CD8-positive, alpha-beta memory T cell (primary cell): ENCODE data around the gene LRBA. TPM values are rescaled to one million over a fixed set of nuclear protein-coding genes. Genes with fewer than 3 reads are reported as not detected.

Source experiments
- CTCF ChIA-PET: fragments of 350-600 bp; sonication (Branson Sonifier 250); formaldehyde crosslinking; loops from one replicate; lab custom pipeline; 2021; ENCODE audit warnings: antibody characterized with exemption; lab: Charles Lee
- POLR2A ChIA-PET: fragments of 350-600 bp; sonication (Branson Sonifier 250); formaldehyde crosslinking; loops from one replicate; lab custom pipeline; 2021; ENCODE audit warnings: antibody characterized with exemption; lab: Charles Lee
- DNase-seq, 5 donors: peaks; one replicate each; pipeline versions ENCODE4 v3.0.0 to v3.0.0-alpha.2; 2020 to 2022; ENCODE audit warnings: mixed read lengths in 1 of 5
- H3K27ac ChIP-seq: one replicate; pipeline ENCODE4 v1.7.0; 2013; ENCODE audit warnings: low read depth, mild to moderate bottlenecking, low read length, moderate library complexity
- H3K27me3 ChIP-seq: 2 replicates; pipeline ENCODE4 v1.7.0; 2013; ENCODE audit warnings: low read length, mild to moderate bottlenecking; ENCODE audit not compliant: insufficient read depth, poor library complexity, severe bottlenecking
- H3K36me3 ChIP-seq: 2 replicates; pipeline ENCODE4 v1.7.0; 2013; ENCODE audit warnings: mild to moderate bottlenecking, low read length, moderate library complexity; ENCODE audit not compliant: insufficient read depth
- H3K4me1 ChIP-seq: 2 replicates; pipeline ENCODE4 v1.7.0; 2013; ENCODE audit warnings: mild to moderate bottlenecking, low read length, moderate library complexity; ENCODE audit not compliant: insufficient read depth
- H3K4me3 ChIP-seq: 2 replicates; pipeline ENCODE4 v1.7.0; 2013; ENCODE audit warnings: mild to moderate bottlenecking, low read length
- H3K9me3 ChIP-seq: 2 replicates; pipeline ENCODE4 v1.7.0; 2013; ENCODE audit warnings: mild to moderate bottlenecking, low read length
- H3K27ac Mint-ChIP-seq, 8 donors: one replicate each; pipeline ENCODE4 v1.8.0; 2020 to 2021; ENCODE audit warnings: mixed read lengths in 8 of 8, mild to moderate bottlenecking in 6 of 8, inconsistent platforms in 3 of 8, moderate library complexity in 3 of 8
- H3K27me3 Mint-ChIP-seq, 2 donors: one replicate each; pipeline ENCODE4 v1.8.0; 2020 to 2021; ENCODE audit warnings: mixed read lengths in 2 of 2, mild to moderate bottlenecking in 1 of 2, moderate library complexity in 1 of 2
- H3K36me3 Mint-ChIP-seq, 3 donors: one replicate each; pipeline ENCODE4 v1.8.0; 2020 to 2021; ENCODE audit warnings: mixed read lengths in 3 of 3, inconsistent platforms in 1 of 3, mild to moderate bottlenecking in 1 of 3
- H3K4me1 Mint-ChIP-seq, 3 donors: one replicate each; pipeline ENCODE4 v1.8.0; 2020 to 2021; ENCODE audit warnings: mixed read lengths in 3 of 3, inconsistent platforms in 1 of 3, mild to moderate bottlenecking in 1 of 3
- H3K4me3 Mint-ChIP-seq, 7 donors: one replicate each; pipeline ENCODE4 v1.8.0; 2020 to 2021; ENCODE audit warnings: mixed read lengths in 7 of 7, mild to moderate bottlenecking in 6 of 7, moderate library complexity in 4 of 7, inconsistent platforms in 2 of 7
- H3K9me3 Mint-ChIP-seq, 5 donors: one replicate each; pipeline ENCODE4 v1.8.0; 2020 to 2022; ENCODE audit warnings: mixed read lengths in 5 of 5, mild to moderate bottlenecking in 3 of 5, moderate library complexity in 2 of 5, inconsistent platforms in 1 of 5
- polyA plus RNA-seq: library from polyadenylated mRNA; unstranded; fragments of 300-500 nt; fragmentation: Illumina TruSeq; gene quantifications from one replicate; pipeline ENCODE4 v1.2.3, GENCODE V29; 2021
- total RNA-seq, 2 experiments: library from RNA; stranded (reverse); gene quantifications; one replicate each; pipeline ENCODE4 v1.2.3, GENCODE V29; 2021

Gene LRBA
- total and polyA plus RNA-seq, 3 experiments from 2014 or later: 25.9 to 61.9 (median 56.4) TPM

- CTCF ChIA-PET: interaction anchor here (2.0 kb wide), 1 partner anchor 14 kb away, joined by 4 read pairs; no protein-coding TSS in a partner anchor
- Histone ChIP-seq H3K36me3 (peaks cover 5% of the 10 kb centered on the region), H3K9me3 (no peaks in the 10 kb centered on the region), H3K27me3 (no peaks in the 10 kb centered on the region), H3K27ac (no peak overlapping the region), H3K4me3 (no peak overlapping the region), H3K4me1 (no peaks in the 10 kb centered on the region)
- Mint-ChIP-seq H3K4me3 (no peak overlapping the region), H3K27ac (no peak overlapping the region), H3K9me3 (peaks cover 0 to 9% (median 7%) of the 10 kb centered on the region in 5 donors), H3K4me1 (peaks cover 0 to 1% (median 0%) of the 10 kb centered on the region in 3 donors), H3K27me3 (no peaks in the 10 kb centered on the region), H3K36me3 (peaks cover 54 to 93% (median 60%) of the 10 kb centered on the region in 3 donors)
- no peak for DNase-seq
- POLR2A ChIA-PET: no interaction called here
Measured at GRCh38 chr4:150280975-150281374, 734.1 kb downstream of the LRBA start.

GRCh38 chr4:150280081-150280895 lies 734.8 kb downstream of the LRBA start:
- peaks cover 5% of the 10 kb centered on the region for H3K36me3 ChIP-seq
- H3K27me3 ChIP-seq: no peaks in the 10 kb centered on the region
- Mint-ChIP-seq H3K36me3 (peaks cover 54 to 94% (median 67%) of the 10 kb centered on the region in 3 donors), H3K4me3 (no peak overlapping the region), H3K9me3 (peaks cover 0 to 9% (median 7%) of the 10 kb centered on the region in 5 donors), H3K4me1 (peaks cover 0 to 1% (median 0%) of the 10 kb centered on the region in 3 donors), H3K27ac (no peak overlapping the region), H3K27me3 (no peaks in the 10 kb centered on the region)
- no peak overlapping the region for H3K4me3 ChIP-seq
- ChIA-PET POLR2A (no interaction called here), CTCF (interaction anchor here (2.0 kb wide), 1 partner anchor 15 kb away, joined by 4 read pairs; no protein-coding TSS in a partner anchor)
- no peaks in the 10 kb centered on the region for H3K4me1 ChIP-seq
- no peaks in the 10 kb centered on the region for H3K9me3 ChIP-seq
- DNase-seq: no peak
- no peak overlapping the region for H3K27ac ChIP-seq

GRCh38 chr4:150278206-150278605 lies 736.9 kb downstream of the LRBA start:
- Histone ChIP-seq H3K36me3 (peaks cover 5% of the 10 kb centered on the region), H3K4me1 (no peaks in the 10 kb centered on the region), H3K27ac (no peak overlapping the region), H3K9me3 (no peaks in the 10 kb centered on the region), H3K27me3 (no peaks in the 10 kb centered on the region), H3K4me3 (no peak overlapping the region)
- Mint-ChIP-seq H3K36me3 (peaks cover 58 to 99% (median 87%) of the 10 kb centered on the region in 3 donors), H3K4me3 (no peak overlapping the region), H3K27ac (no peak overlapping the region), H3K4me1 (peaks cover 1 to 15% (median 8%) of the 10 kb centered on the region in 3 donors), H3K9me3 (peaks cover 0 to 9% (median 7%) of the 10 kb centered on the region in 5 donors), H3K27me3 (no peaks in the 10 kb centered on the region)
- POLR2A ChIA-PET: no interaction called here
- DNase-seq: no peak
- CTCF ChIA-PET: interaction anchor here (1.3 kb wide), 1 partner anchor 19 kb away, joined by 4 read pairs; no protein-coding TSS in a partner anchor

- no peaks in the 10 kb centered on the region for H3K27me3 ChIP-seq
- H3K27ac ChIP-seq: no peak overlapping the region
- Mint-ChIP-seq H3K27ac (no peak overlapping the region), H3K4me1 (peaks cover 1 to 4% (median 3%) of the 10 kb centered on the region in 3 donors), H3K36me3 (peaks cover 14 to 82% (median 38%) of the 10 kb centered on the region in 3 donors), H3K27me3 (no peaks in the 10 kb centered on the region), H3K9me3 (no peaks in the 10 kb centered on the region), H3K4me3 (no peak overlapping the region)
- H3K4me3 ChIP-seq: no peak overlapping the region
- H3K4me1 ChIP-seq: no peaks in the 10 kb centered on the region
- no peak for DNase-seq
- CTCF ChIA-PET: no interaction called here
- H3K9me3 ChIP-seq: no peaks in the 10 kb centered on the region
- no peaks in the 10 kb centered on the region for H3K36me3 ChIP-seq
- POLR2A ChIA-PET: no interaction called here
Measured at GRCh38 chr4:150268444-150268843, 746.6 kb downstream of the LRBA start.

GRCh38 chr4:150265806-150266205 lies 749.3 kb downstream of the LRBA start:
- H3K36me3 ChIP-seq: no peaks in the 10 kb centered on the region
- no peaks in the 10 kb centered on the region for H3K4me1 ChIP-seq
- Mint-ChIP-seq H3K9me3 (no peaks in the 10 kb centered on the region), H3K4me3 (no peak overlapping the region), H3K4me1 (peaks cover 0 to 4% (median 1%) of the 10 kb centered on the region in 3 donors), H3K27me3 (no peaks in the 10 kb centered on the region), H3K27ac (peak overlapping the region in 1 of 8 donors; percentile 34), H3K36me3 (peaks cover 10 to 74% (median 33%) of the 10 kb centered on the region in 3 donors)
- no peaks in the 10 kb centered on the region for H3K9me3 ChIP-seq
- H3K27ac ChIP-seq: no peak overlapping the region
- ChIA-PET POLR2A (no interaction called here), CTCF (no interaction called here)
- no peak for DNase-seq
- no peaks in the 10 kb centered on the region for H3K27me3 ChIP-seq
- no peak overlapping the region for H3K4me3 ChIP-seq

- H3K9me3 ChIP-seq: no peaks in the 10 kb centered on the region
- H3K4me3 ChIP-seq: no peak overlapping the region
- CTCF ChIA-PET: no interaction called here
- H3K27ac ChIP-seq: no peak overlapping the region
- peak overlapping the region in 1 of 8 donors; percentile 21 for H3K27ac Mint-ChIP-seq
- peaks cover 0 to 8% (median 1%) of the 10 kb centered on the region in 3 donors for H3K4me1 Mint-ChIP-seq
- no peaks in the 10 kb centered on the region for H3K27me3 ChIP-seq
- H3K36me3 Mint-ChIP-seq: peaks cover 2 to 69% (median 32%) of the 10 kb centered on the region in 3 donors
- DNase-seq: no peak
- H3K36me3 ChIP-seq: no peaks in the 10 kb centered on the region
- no peaks in the 10 kb centered on the region for H3K9me3 Mint-ChIP-seq
- no peak overlapping the region for H3K4me3 Mint-ChIP-seq
- H3K4me1 ChIP-seq: no peaks in the 10 kb centered on the region
- H3K27me3 Mint-ChIP-seq: no peaks in the 10 kb centered on the region
- POLR2A ChIA-PET: no interaction called here
Measured at GRCh38 chr4:150264595-150265161, 750.4 kb downstream of the LRBA start.

- POLR2A ChIA-PET: no interaction called here
- no peak for DNase-seq
- Mint-ChIP-seq H3K27me3 (no peaks in the 10 kb centered on the region), H3K36me3 (peaks cover 0 to 55% (median 26%) of the 10 kb centered on the region in 3 donors), H3K4me3 (no peak overlapping the region), H3K9me3 (no peaks in the 10 kb centered on the region), H3K4me1 (peaks cover 0 to 4% (median 0%) of the 10 kb centered on the region in 3 donors), H3K27ac (peak overlapping the region in 2 of 8 donors; percentile 7 to 33)
- Histone ChIP-seq H3K36me3 (no peaks in the 10 kb centered on the region), H3K9me3 (no peaks in the 10 kb centered on the region), H3K4me1 (no peaks in the 10 kb centered on the region), H3K27me3 (no peaks in the 10 kb centered on the region), H3K27ac (no peak overlapping the region), H3K4me3 (no peak overlapping the region)
- CTCF ChIA-PET: no interaction called here
Measured at GRCh38 chr4:150262611-150263010, 752.5 kb downstream of the LRBA start.

- Histone ChIP-seq H3K9me3 (no peaks in the 10 kb centered on the region), H3K27ac (no peak overlapping the region), H3K4me1 (no peaks in the 10 kb centered on the region), H3K36me3 (no peaks in the 10 kb centered on the region), H3K4me3 (no peak overlapping the region), H3K27me3 (no peaks in the 10 kb centered on the region)
- Mint-ChIP-seq H3K27me3 (no peaks in the 10 kb centered on the region), H3K27ac (peak overlapping the region in 4 of 8 donors; percentile 23 to 69 (median 44)), H3K4me3 (no peak overlapping the region), H3K36me3 (peaks cover 0 to 45% (median 22%) of the 10 kb centered on the region in 3 donors), H3K4me1 (peaks cover 0 to 4% (median 0%) of the 10 kb centered on the region in 3 donors), H3K9me3 (no peaks in the 10 kb centered on the region)
- POLR2A ChIA-PET: no interaction called here
- CTCF ChIA-PET: no interaction called here
- no peak for DNase-seq
Measured at GRCh38 chr4:150261571-150261970, 753.5 kb downstream of the LRBA start.
